GM21423 (cell line): ENCODE measurements around the gene AGPS.
"Not testable (repeated sequence)": the region's sequence is repeated elsewhere in the genome, so short reads cannot be mapped to it uniquely, and the experiment has no call there.

Experiments used
- ATAC-seq: cut with Tn5 transposase; IDR thresholded peaks from one replicate; pipeline ENCODE4 v1.9.1; 2021; ENCODE audit warnings: mild to moderate bottlenecking, moderate library complexity; ENCODE audit not compliant: unreplicated experiment

Gene AGPS

DNA sequence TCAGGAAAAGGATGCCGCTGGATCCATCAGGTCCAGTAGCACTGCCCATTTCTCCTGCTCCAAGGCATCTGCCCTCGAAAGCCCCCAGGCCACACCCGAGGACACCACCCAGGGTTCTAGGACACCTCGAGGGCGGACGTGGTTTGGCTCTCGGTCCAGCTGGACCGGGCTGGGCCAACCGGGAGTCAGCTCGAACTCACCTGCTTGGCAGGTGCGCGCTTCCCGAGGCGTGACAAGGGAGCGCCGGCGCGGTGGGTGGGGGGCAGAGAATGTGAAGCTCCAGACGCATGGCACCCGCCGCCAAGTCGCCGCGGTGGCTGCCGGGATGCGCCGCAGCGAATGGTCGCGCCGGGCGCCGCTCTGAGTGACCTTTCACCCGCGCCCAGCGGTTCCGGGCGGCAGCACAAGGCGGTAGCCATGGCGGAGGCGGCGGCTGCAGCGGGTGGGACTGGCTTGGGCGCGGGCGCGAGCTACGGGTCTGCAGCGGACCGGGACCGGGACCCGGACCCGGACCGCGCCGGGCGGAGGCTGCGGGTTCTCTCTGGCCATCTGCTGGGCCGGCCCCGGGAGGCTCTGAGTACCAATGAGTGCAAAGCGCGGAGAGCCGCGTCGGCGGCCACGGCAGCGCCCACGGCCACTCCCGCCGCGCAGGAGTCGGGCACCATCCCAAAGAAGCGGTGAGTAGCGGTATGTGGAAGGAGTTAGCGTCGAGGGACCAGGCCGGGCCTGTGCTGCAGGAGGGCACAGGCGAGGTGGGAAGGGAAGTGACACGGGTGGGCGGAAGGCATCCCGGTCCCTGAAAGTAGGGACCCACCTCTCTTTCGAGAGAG, at the start of gene AGPS:
TSS of gene AGPS (plus strand) at position 401 of the 830 bp plus-strand sequence. CDS start at position 418, 17 bp downstream.
- ATAC-seq = peak; percentile 89

DNA sequence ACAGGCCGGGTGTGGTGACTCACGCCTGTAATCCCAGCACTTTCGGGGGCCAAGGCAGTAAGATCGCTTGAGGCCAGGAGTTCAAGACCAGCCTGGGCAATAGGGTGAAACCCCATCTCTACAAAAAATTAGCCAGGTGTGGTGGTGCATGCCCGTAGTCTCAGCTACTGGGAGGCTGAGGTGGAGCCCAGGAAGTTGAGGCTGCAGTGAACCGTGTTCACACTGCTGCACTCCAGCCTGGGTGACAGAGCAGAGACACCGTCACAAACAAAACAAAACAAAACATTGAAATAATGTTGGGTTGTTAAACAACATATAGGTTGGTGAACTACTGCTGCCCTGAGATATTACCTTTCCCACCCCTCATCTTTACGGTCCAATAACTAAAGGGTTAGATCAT, 48.8 kb upstream of the AGPS start:
- no peak for ATAC-seq

DNA sequence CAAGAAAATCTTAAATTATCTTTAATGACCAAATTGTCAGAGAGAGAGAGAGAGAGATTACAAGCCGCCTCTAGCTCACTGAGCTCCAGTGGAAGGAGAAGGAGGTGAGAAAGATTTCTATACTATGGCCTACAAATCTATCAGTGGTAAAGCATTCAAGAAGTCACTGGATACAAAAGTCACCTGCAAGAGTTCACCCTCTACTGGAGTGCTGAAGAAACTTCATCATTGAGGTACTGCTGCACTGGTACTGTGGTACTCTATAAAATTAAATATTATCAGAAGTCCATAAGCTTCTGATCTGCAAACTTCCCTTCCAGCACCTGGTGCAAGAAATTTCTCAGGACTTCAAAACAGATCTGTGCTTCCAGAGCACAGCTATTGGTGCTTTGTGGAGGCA, 48.3 kb upstream of the AGPS start:
- no peak for ATAC-seq

DNA sequence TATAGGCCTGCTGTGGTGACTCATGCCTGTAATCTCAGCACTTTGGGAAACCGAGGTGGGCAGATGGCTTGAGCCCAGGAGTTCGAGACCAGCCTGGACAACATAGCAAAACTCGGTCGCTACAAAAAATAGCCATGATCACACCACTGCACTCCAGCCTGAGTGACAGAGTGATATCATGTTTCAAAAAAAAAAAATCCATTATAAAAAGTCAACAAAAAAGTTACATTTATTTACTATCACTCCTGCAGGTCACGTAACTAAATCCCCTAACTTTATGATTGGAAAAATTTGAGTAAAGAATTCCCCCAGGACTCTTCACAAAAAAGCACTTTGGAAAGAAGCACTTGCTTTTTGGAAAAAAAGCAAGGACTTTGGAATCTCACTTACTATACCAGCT, 46.4 kb upstream of the AGPS start:
- no peak for ATAC-seq

DNA sequence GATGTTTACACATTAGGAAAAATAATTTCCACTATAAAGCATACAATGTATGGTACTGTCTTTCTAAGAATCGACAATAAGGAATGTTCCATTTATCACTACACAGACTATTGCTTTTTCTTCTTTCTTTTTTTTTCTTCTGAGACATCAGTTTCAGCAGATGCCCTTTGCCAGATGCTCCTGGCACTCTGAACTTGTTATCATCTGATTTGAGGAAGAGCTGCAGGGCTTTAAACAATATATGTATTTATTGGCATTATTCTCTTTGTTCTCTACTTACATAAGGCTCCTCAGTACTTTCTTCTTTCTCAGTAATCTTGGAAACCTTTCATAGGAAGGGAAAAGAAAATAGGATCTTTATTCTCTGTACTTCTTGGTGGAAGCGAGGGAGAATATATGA, 45.0 kb upstream of the AGPS start:
- no peak for ATAC-seq

DNA sequence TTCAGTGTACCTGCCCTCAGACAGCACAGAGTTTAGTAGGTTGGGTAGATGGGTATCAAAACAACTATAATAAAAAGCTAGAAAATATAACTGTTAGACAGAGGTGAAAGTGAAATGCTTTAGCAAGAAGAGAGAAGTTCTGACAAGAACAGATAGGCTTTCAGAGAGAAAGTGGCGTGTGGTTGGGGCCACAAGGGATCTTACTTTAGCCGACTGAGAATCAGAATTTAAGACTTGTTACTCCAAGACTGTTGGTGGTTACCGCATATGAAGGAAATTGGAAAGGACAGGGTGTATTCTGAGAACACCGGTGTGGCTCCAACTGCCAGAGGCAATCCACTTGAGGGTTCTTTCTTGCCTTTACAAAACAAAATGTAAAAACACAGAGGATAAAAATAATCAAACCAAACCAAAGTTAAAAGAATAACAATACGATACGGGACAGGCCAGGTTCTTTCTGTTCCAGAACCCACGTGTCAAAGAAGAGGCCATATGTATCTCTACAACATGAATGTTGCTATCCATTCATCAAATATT, 44.4 kb upstream of the AGPS start:
- ATAC-seq = no peak

DNA sequence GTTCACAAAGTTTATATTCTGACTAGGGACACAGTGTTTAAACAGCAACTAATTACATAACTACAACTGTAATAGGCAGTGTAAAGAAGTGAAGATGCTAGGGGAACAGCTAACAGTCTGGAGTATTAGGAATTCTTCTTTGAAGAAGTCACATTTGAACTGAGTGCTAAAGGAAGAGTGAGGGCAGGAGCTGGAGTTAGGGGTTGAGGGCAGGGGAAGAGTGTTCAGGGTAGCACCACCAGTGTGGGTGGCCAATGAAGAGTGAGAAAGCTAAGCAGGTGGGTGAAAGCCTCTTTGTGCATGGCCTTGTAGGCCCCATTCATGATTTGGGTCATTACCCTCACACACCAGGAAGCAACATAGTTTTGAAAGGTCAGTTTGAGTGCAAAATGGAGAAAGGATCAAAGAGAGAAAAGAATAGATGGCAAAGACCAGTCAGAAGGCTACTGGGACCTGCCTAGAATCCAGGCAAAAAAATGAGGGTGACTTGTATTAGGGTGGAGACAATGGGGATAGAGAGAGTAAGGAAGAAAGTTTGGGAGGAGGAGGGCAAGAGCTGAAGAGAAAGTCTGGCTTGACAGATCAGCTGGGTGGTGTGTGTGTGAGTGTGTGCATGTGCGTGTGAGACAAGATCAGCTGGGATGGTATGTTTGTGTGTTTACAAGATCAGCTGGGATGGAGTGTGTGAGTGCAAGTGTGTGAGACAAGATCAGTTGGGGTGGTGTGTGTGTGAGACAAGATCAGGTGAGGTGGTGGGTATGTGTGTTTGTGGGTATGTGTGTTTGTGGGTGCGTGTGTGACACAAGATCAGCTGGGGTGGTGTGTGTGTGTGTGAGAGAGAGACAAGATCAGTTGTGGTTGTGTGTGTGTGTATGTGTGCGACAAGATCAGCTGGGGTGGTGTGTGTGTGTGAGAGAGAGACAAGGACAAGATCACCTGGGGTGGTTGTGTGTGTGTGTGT, 43.6 kb upstream of the AGPS start:
- ATAC-seq = no peak

DNA sequence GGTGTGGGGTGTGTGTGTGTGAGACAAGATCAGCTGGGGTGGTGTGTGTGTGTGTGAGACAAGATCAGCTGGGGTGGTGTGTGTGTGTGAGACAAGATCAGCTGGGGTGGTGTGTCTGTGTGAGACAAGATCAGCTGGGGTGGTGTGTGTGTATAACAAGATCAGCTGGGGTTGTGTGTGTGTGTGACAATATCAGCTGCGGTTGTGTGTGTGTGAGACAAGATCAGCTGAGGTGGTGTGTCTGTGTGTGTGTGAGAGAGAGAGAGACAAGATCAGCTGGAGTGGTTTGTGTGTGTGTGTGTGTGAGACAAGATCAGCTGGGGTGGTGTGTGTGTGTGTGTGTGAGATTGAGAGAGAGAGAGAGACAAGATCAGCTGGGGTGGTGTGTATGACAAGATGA, 41.9 kb upstream of the AGPS start:
- ATAC-seq = not testable (repeated sequence)

DNA sequence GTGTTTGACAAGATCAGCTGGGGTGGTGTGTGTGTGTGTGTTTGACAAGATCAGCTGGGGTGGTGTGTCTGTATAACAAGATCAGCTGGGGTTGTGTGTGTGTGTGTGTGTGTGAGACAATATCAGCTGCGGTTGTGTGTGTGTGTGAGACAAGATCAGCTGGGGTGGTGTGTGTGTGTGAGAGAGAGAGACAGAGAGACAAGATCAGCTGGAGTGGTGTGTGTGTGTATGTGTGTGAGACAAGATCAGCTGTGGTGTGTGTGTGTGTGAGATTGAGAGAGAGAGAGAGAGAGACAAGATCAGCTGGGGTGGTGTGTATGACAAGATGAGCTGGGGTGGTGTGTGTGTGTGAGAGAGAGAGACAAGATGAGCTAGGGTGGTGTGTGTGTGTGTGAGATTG, 41.5 kb upstream of the AGPS start:
- not testable (repeated sequence) for ATAC-seq

DNA sequence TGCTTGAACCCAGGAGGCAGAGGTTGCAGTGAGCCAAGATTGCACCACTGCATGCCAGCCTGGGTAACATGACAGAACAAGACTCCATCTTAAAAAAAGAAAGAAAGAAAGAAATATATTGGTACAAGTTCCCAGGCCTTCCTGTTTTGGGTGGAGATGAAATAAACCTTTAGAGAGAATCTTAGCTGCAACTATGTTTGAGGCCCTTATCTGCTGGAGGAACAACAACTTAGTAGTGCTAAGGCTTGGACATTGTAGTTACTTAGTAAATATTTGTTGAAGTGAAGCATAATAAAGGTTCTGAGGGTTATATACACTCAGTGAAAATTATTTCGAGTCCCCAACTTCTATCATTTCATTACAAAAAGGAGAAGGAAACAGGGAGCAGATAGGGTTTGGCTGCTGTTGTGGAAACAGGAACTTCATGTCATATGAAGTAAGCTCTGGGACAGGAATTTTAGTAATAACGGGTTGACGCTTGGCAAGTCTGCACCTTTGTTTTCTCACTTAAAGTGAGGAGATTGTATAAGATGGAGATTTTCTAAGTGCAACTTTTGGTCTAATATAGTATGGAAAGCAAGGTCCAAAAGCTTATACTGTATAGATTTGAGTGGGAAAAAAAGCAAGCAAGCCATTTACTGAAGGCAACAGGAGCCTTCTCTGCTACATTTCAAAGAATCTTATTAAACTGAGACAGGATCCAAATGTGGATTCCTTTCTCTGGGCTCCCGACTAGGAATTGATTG, 40.0 kb upstream of the AGPS start:
- no peak for ATAC-seq

DNA sequence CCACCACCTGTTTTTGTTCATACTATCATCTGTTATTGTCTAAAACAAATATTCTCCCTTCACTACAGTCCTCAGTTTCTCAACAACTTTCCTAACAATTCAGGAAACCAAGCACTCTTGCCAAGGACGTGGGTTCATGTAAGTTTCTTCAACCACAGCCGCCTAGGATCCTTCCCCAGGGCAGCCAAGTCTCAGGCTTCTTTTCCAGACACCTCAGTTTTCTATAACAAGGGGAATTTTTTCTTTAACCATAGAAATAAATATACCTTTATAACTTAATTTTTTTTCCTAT, 39.4 kb upstream of the AGPS start:
- no peak for ATAC-seq

DNA sequence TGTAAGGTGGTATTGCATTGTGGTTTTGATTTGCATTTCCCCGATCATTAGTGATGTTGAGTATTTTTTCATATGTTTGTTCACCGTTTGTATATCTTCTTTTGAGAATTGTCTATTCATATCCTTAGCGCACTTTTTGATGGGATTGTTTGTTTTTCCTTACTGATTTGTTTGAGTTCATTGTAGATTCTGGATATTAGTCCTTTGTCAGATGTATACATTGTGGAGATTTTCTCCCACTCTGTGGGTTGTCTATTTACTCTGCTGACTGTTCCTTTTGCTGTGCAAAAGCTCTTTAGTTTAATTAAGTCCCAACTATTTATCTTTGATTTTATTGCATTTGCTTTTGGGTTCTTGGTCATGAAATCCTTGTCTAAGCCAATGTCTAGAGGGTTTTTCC, 38.0 kb upstream of the AGPS start:
- not testable (repeated sequence) for ATAC-seq

DNA sequence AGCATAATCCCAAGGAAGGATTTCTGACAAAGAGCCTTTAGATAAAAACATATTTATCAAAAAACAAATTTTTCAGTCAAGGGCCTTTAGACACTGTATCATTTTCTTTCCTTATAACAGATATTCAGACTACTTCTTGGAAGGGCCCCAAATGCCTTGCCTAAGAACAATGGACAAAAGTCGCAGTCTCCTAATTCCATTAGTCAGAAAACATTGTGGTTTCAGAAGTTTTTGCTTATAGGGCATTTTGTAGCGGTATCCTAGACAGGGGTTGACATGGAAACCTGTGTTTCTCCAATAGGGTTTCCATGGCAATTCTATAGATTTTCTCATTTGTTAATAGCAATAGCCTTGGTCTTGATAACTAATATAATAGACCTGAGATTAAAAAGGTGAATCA, 36.7 kb upstream of the AGPS start:
- no peak for ATAC-seq

DNA sequence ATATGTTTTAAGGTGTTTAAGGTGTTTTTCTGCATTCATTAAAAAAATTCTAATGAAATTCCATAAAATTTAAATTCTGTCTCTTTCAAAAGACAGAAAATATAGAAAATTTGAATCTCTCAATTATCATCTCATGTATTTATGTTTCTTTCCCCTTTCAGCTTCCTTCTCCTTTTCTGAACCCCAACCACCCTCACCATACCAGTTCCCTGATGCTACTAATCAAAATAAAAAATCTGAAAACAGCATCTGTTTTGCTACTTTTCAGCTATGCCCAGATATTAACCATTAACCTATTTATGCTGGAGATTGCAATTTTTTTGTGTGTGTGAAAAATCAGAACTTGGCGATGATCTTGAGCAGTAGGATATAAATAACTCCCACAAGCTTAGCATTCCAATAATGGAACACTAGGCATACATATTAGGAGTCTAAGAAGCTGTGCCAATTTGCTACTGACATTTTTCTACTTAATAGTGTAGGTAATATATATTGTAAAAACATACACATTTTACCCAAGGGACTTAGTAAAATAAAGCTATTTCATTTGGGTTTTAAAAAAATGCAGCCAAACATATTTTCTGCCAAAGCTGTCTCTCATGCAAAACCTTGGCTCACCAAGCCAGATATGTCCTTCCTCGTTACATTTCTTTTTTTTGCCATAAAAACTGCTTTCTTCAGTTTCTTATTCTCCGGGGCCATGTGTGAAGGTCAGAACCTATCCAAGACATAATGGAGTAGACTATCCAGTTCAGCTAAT, 32.6 kb upstream of the AGPS start:
- no peak for ATAC-seq

DNA sequence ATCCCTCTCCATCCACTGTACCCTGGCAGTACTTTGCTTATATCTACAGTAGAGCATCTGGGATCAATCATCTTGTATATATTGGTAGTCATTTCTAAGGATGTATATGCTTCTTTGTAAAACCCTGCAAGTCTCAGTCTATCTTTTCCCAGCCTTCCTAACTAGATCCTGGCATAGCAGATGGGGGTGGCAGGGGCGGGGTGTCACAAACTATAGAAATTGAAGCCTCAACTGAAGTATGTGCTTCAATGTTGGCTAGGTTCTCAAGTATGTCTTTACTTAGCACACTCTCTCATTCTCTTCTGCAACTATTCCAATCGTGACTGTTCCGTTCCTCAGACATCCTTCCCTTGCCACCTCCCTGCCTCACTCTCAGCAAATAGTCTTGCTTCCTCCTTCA, 30.1 kb upstream of the AGPS start:
- ATAC-seq = no peak

DNA sequence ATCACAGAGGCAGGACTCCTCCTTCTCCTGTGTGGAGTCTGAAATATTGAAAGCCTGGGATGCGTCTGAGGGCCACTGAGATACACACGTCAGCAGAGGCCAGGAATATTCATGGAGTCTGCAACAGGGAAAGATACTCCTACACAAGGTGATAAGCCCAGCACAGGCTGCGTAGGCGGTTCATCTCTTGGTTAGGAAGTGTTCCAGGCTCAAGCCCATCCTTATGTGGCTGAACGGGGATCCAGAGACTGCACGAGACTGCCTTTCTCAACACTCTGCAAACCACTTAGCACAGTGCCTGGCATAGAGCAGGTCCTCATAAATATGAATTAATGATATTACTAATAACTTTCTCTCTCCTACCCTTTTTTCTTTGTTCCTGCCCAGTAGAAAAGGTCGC, 29.2 kb upstream of the AGPS start:
- no peak for ATAC-seq

DNA sequence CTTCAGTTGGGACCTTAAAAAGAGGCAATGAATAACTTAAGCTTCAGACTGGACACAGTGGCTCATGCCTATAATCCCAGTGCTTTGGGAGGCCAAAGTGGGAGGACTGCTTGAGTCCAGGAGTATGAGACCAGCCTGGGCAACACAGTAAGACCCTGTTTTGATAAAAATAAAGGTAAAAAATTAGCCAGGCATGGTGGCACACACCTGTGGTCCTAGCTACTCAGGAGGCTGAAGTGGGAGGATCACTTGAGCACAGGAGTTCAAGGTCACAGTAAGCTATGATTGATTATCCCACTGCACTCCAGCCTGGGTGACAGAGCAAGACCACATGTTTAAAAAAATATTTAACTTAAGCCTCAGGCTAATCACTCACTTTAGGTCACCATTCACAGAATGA, 26.8 kb upstream of the AGPS start:
- ATAC-seq = not testable (repeated sequence)

DNA sequence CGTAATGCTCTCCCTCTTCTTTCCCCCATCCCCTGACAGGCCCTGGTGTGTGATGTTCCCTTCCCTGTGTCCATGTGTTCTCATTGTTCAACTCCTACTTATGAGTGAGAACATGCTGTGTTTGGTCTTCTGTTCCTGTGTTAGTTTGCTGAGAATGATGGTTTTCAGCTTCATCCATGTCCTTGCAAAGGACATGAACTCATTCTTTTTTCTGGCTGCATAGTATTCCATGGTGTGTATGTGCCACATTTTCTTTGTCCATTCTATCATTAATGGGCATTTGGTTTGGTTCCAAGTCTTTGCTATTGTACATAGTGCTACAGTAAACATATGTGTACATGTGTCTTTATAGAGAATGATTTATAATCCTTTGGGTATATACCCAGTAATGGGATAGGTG, 24.6 kb upstream of the AGPS start:
- not testable (repeated sequence) for ATAC-seq

DNA sequence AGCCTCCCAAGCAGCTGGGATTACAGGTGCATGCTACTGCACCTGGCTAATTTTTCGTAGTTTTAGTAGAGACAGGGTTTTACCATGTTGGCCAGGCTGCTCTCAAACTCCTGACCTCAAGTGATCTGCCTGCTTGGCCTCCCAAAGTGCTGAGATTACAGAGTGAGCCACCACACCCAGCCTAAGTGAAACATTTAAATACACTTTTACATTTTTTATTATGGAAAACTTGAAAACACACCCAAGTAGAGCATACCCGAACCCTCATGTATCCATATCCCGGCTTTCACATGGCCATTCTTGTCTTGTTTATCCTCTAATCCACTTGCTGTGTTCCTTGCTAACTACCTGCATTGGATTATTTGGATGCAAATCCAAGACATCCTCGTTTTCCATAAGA, 13.2 kb upstream of the AGPS start:
- no peak for ATAC-seq

DNA sequence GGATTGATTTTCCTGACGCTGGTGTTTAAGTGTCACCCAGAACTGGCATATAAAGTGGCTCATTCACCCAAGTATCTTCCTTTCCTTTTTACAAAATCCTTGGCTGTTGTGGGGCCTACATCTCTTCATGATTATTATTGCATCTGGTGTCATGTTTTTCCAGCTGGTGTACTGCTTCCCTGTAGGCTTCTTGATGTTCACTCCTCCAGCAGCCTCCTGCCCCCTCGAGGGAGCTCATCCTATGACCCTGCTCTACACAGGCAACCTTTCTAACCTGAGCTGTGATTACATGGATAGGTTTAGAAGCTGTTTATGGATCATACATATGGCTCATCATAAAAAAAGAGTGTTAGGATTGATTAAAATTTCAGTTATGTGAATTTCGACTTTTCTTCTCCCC, 12.4 kb upstream of the AGPS start:
- no peak for ATAC-seq
